ENCODE measurements around the gene FIGN. TPM values are rescaled to one million over a fixed set of nuclear protein-coding genes. Genes with fewer than 3 reads are reported as not detected.

The FIGN gene
- total RNA-seq, 2 experiments from 2014 or later = not detected

GRCh38 chr2:163630836-163631235 is 105.0 kb downstream of the FIGN start:
- ChIA-PET POLR2A (no interaction called here), CTCF (no interaction called here)
- Mint-ChIP-seq H3K9me3 (peaks cover 3% of the 10 kb centered on the region), H3K27me3 (no peaks in the 10 kb centered on the region), H3K27ac (no peak overlapping the region), H3K4me1 (no peaks in the 10 kb centered on the region), H3K4me3 (no peak overlapping the region), H3K36me3 (ENCODE audit: low read depth) (no peaks in the 10 kb centered on the region)
- no peak for DNase-seq

GRCh38 chr2:163626639-163627109 is 109.1 kb downstream of the FIGN start:
- Mint-ChIP-seq H3K4me3 (no peak overlapping the region), H3K27me3 (no peaks in the 10 kb centered on the region), H3K36me3 (ENCODE audit: low read depth) (no peaks in the 10 kb centered on the region), H3K27ac (no peak overlapping the region), H3K9me3 (peaks cover 3% of the 10 kb centered on the region), H3K4me1 (no peaks in the 10 kb centered on the region)
- ChIA-PET POLR2A (interaction anchor here (0.8 kb wide), 1 partner anchor 88 kb away, joined by 3 read pairs; no protein-coding TSS in a partner anchor), CTCF (no interaction called here)
- DNase-seq = no peak

- Mint-ChIP-seq H3K27ac (no peak overlapping the region), H3K27me3 (no peaks in the 10 kb centered on the region), H3K36me3 (ENCODE audit: low read depth) (no peaks in the 10 kb centered on the region), H3K4me1 (no peaks in the 10 kb centered on the region), H3K4me3 (no peak overlapping the region), H3K9me3 (no peaks in the 10 kb centered on the region)
- CTCF ChIA-PET = no interaction called here
- DNase-seq = no peak
- POLR2A ChIA-PET = interaction anchor here (0.8 kb wide), 1 partner anchor 88 kb away, joined by 3 read pairs; no protein-coding TSS in a partner anchor
These were observed 109.6 kb downstream of the FIGN start for GRCh38 chr2:163626208-163626607.

- ChIA-PET CTCF (no interaction called here), POLR2A (interaction anchor here (0.8 kb wide), 1 partner anchor 89 kb away, joined by 3 read pairs; no protein-coding TSS in a partner anchor)
- H3K4me3 Mint-ChIP-seq = no peak overlapping the region
- DNase-seq = no peak
- no peaks in the 10 kb centered on the region for H3K36me3 Mint-ChIP-seq (ENCODE audit: low read depth)
- no peak overlapping the region for H3K27ac Mint-ChIP-seq
- no peaks in the 10 kb centered on the region for H3K4me1 Mint-ChIP-seq
- no peaks in the 10 kb centered on the region for H3K9me3 Mint-ChIP-seq
- H3K27me3 Mint-ChIP-seq = no peaks in the 10 kb centered on the region
These were observed 110.2 kb downstream of the FIGN start for GRCh38 chr2:163625632-163626031.

GRCh38 chr2:163621445-163622004 is 114.3 kb downstream of the FIGN start:
- Mint-ChIP-seq H3K27me3 (no peaks in the 10 kb centered on the region), H3K4me3 (no peak overlapping the region), H3K4me1 (no peaks in the 10 kb centered on the region), H3K36me3 (ENCODE audit: low read depth) (no peaks in the 10 kb centered on the region), H3K9me3 (no peaks in the 10 kb centered on the region), H3K27ac (no peak overlapping the region)
- CTCF ChIA-PET = no interaction called here
- POLR2A ChIA-PET = no interaction called here
- no peak for DNase-seq

- Mint-ChIP-seq H3K4me3 (no peak overlapping the region), H3K4me1 (no peaks in the 10 kb centered on the region), H3K27ac (no peak overlapping the region), H3K9me3 (no peaks in the 10 kb centered on the region), H3K27me3 (no peaks in the 10 kb centered on the region), H3K36me3 (ENCODE audit: low read depth) (no peaks in the 10 kb centered on the region)
- no peak for DNase-seq
- ChIA-PET CTCF (no interaction called here), POLR2A (no interaction called here)
These were observed 118.3 kb downstream of the FIGN start for GRCh38 chr2:163617517-163617916.

- H3K27ac Mint-ChIP-seq = no peak overlapping the region
- H3K4me3 Mint-ChIP-seq = no peak overlapping the region
- peaks cover 2% of the 10 kb centered on the region for H3K9me3 Mint-ChIP-seq
- CTCF ChIA-PET = no interaction called here
- no peaks in the 10 kb centered on the region for H3K36me3 Mint-ChIP-seq (ENCODE audit: low read depth)
- no peak for DNase-seq
- POLR2A ChIA-PET = no interaction called here
- H3K4me1 Mint-ChIP-seq = no peaks in the 10 kb centered on the region
- no peaks in the 10 kb centered on the region for H3K27me3 Mint-ChIP-seq
These were observed 122.5 kb downstream of the FIGN start for GRCh38 chr2:163613266-163613731.

GRCh38 chr2:163612332-163612731 is 123.5 kb downstream of the FIGN start:
- no peaks in the 10 kb centered on the region for H3K27me3 Mint-ChIP-seq
- H3K27ac Mint-ChIP-seq = no peak overlapping the region
- H3K4me1 Mint-ChIP-seq = no peaks in the 10 kb centered on the region
- ChIA-PET POLR2A (no interaction called here), CTCF (no interaction called here)
- no peak overlapping the region for H3K4me3 Mint-ChIP-seq
- H3K36me3 Mint-ChIP-seq (ENCODE audit: low read depth) = no peaks in the 10 kb centered on the region
- H3K9me3 Mint-ChIP-seq = peaks cover 7% of the 10 kb centered on the region
- no peak for DNase-seq

GRCh38 chr2:163611557-163611906 is 124.3 kb downstream of the FIGN start:
- no peaks in the 10 kb centered on the region for H3K36me3 Mint-ChIP-seq (ENCODE audit: low read depth)
- no peak for DNase-seq
- H3K27ac Mint-ChIP-seq = no peak overlapping the region
- peaks cover 7% of the 10 kb centered on the region for H3K9me3 Mint-ChIP-seq
- ChIA-PET POLR2A (no interaction called here), CTCF (no interaction called here)
- H3K4me1 Mint-ChIP-seq = no peaks in the 10 kb centered on the region
- no peaks in the 10 kb centered on the region for H3K27me3 Mint-ChIP-seq
- H3K4me3 Mint-ChIP-seq = no peak overlapping the region

GRCh38 chr2:163610817-163611556 is 124.8 kb downstream of the FIGN start:
- H3K4me1 Mint-ChIP-seq = no peaks in the 10 kb centered on the region
- no peak overlapping the region for H3K4me3 Mint-ChIP-seq
- no peak for DNase-seq
- no peak overlapping the region for H3K27ac Mint-ChIP-seq
- POLR2A ChIA-PET = no interaction called here
- CTCF ChIA-PET = no interaction called here
- H3K27me3 Mint-ChIP-seq = no peaks in the 10 kb centered on the region
- no peaks in the 10 kb centered on the region for H3K36me3 Mint-ChIP-seq (ENCODE audit: low read depth)
- H3K9me3 Mint-ChIP-seq = peaks cover 7% of the 10 kb centered on the region

GRCh38 chr2:163607630-163608029 is 128.2 kb downstream of the FIGN start:
- H3K36me3 Mint-ChIP-seq (ENCODE audit: low read depth) = no peaks in the 10 kb centered on the region
- H3K9me3 Mint-ChIP-seq = peaks cover 7% of the 10 kb centered on the region
- DNase-seq = no peak
- ChIA-PET POLR2A (no interaction called here), CTCF (no interaction called here)
- H3K4me3 Mint-ChIP-seq = no peak overlapping the region
- no peaks in the 10 kb centered on the region for H3K27me3 Mint-ChIP-seq
- no peaks in the 10 kb centered on the region for H3K4me1 Mint-ChIP-seq
- H3K27ac Mint-ChIP-seq = no peak overlapping the region

GRCh38 chr2:163606878-163607277 is 128.9 kb downstream of the FIGN start:
- no peaks in the 10 kb centered on the region for H3K27me3 Mint-ChIP-seq
- no peak overlapping the region for H3K27ac Mint-ChIP-seq
- no peaks in the 10 kb centered on the region for H3K36me3 Mint-ChIP-seq (ENCODE audit: low read depth)
- H3K4me3 Mint-ChIP-seq = no peak overlapping the region
- CTCF ChIA-PET = no interaction called here
- POLR2A ChIA-PET = no interaction called here
- H3K4me1 Mint-ChIP-seq = no peaks in the 10 kb centered on the region
- DNase-seq = no peak
- peaks cover 7% of the 10 kb centered on the region for H3K9me3 Mint-ChIP-seq

- ChIA-PET CTCF (no interaction called here), POLR2A (no interaction called here)
- Mint-ChIP-seq H3K27me3 (no peaks in the 10 kb centered on the region), H3K36me3 (ENCODE audit: low read depth) (no peaks in the 10 kb centered on the region), H3K27ac (no peak overlapping the region), H3K4me3 (no peak overlapping the region), H3K4me1 (no peaks in the 10 kb centered on the region), H3K9me3 (peaks cover 7% of the 10 kb centered on the region)
- DNase-seq = no peak
These were observed 130.0 kb downstream of the FIGN start for GRCh38 chr2:163605779-163606178.

- H3K9me3 Mint-ChIP-seq = peaks cover 7% of the 10 kb centered on the region
- POLR2A ChIA-PET = no interaction called here
- CTCF ChIA-PET = no interaction called here
These were observed 130.8 kb downstream of the FIGN start for GRCh38 chr2:163604941-163605555.

More at GRCh38 chr2:163604941-163605555, 130.8 kb downstream of the FIGN start:
- Mint-ChIP-seq H3K4me3 (no peak overlapping the region), H3K4me1 (no peaks in the 10 kb centered on the region), H3K36me3 (ENCODE audit: low read depth) (no peaks in the 10 kb centered on the region), H3K27me3 (no peaks in the 10 kb centered on the region), H3K27ac (no peak overlapping the region)
- DNase-seq = no peak
